ENCODE data around the gene EPX.

DNA sequence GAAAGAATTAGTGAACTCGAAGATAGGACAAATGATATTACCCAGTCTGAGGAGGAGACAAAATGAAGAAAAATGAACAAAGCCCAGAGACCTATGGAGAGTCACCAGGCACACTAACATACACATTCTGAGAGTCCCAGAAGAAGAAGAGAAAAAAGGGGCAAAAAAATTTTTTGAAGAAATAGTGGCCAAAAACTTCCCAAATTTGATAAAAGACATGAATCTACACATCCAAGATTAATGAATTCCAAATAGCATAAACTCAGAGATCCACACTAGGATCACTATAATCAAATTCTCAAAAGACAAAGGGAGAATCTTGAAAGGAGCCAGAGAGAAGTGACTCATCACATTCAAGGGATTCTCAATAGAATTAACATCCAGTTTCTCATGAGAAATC, 47.7 kb upstream of the EPX start:
- TF ChIP-seq, protein P1, sequence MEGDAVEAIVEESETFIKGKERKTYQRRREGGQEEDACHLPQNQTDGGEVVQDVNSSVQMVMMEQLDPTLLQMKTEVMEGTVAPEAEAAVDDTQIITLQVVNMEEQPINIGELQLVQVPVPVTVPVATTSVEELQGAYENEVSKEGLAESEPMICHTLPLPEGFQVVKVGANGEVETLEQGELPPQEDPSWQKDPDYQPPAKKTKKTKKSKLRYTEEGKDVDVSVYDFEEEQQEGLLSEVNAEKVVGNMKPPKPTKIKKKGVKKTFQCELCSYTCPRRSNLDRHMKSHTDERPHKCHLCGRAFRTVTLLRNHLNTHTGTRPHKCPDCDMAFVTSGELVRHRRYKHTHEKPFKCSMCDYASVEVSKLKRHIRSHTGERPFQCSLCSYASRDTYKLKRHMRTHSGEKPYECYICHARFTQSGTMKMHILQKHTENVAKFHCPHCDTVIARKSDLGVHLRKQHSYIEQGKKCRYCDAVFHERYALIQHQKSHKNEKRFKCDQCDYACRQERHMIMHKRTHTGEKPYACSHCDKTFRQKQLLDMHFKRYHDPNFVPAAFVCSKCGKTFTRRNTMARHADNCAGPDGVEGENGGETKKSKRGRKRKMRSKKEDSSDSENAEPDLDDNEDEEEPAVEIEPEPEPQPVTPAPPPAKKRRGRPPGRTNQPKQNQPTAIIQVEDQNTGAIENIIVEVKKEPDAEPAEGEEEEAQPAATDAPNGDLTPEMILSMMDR (conservative IDR thresholded peaks at IDR 0.05; ENCODE audit: low read depth, low read length): no peak
- TF ChIP-seq EZH2 (IDR thresholded peaks at IDR 0.05; ENCODE audit: borderline replicate concordance, low read depth, low read length, poor library complexity, severe bottlenecking): no peak

Measured in A673 (cell line).